Activated naive CD4-positive, alpha-beta T cell treated with anti-CD3 and anti-CD28 coated beads, Interleukin-2, amount 50 U/mL, for 16 hours (primary cell): Measurements from ENCODE around the gene NFRKB.

ENCODE experiments used
- DNase-seq: peaks from one replicate; pipeline ENCODE4 v3.0.0-alpha.2; 2020

Gene NFRKB

GRCh38 chr11:129895126-129896041 lies at the start of gene NFRKB:
Gene NFRKB (minus strand): TSS chr11:129895578. CDS start chr11:129892849, 2,729 bp downstream.
- DNase-seq: peak; percentile 86

- DNase-seq: no peak
Observed at GRCh38 chr11:129944696-129945095, 49.3 kb upstream of the NFRKB start.

DNA sequence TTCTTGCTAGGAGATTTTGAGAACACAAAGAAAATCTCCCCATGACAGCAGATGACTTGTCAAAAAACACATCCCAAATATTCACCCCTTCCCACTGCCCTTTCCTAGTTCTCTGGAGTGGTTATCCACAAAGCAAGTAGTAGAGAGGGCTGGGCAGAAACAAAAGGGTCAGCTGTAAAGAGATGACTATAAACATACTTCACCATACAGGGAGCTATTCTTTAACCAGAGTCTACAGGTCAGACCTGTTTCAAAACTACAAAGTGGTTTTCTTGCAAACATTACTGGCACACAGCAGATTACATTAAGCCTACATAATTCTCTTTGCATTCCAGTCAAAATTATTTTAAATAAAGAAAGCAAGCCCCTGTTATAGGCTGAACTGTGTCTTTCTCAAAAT lies 47.7 kb upstream of the NFRKB start:
- DNase-seq: no peak

GRCh38 chr11:129939510-129939909 lies 44.1 kb upstream of the NFRKB start:
- DNase-seq: no peak

DNA sequence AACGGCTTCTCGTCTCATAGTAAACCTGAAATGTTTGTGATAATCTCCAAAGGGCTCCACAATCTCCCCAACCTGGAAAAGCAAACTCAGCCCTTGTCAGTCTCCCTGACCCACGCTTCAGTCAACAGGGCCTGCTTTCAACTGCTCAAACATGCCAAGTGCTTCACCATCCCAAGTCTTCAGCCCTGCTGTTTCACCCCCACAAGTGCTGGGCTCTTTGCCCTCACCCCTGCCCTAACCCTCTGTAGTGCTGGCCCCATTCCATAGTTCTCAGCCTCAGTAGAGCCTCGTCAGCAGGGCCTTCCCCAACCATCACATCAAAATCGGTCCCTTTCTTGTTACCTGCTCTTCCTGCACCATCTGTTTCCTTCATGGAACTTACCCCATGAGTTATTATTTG lies 43.4 kb upstream of the NFRKB start:
- DNase-seq: no peak

DNA sequence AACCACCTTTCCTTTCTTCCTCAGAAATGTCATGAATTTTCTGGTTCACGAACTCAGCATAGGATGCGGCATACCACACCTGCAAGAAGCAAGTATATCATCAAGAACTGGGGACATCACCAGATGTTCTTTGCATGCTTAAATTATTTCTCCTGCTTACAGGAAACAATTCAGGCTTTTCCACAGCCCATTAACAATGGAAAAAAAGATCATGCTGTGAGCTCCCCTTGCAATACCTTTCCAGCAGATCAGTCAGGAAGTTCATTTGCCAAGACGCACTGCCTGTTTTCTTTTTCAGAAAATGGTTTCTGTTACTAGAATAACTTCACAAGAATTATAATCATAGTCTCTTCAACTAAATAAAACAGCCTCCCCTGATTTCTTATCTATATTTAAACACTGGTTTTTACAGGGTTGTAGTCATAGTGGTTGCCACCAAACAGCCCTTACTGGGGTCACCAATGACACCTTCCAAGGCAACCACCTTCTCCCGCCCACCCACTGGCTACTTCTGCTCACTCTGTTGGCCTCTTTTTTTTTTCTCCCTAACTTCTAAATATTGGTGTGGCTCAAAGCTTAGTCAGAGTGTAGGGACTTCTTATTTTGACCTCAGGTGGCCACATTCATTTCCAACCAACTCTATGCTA lies 42.3 kb upstream of the NFRKB start:
- no peak for DNase-seq

DNA sequence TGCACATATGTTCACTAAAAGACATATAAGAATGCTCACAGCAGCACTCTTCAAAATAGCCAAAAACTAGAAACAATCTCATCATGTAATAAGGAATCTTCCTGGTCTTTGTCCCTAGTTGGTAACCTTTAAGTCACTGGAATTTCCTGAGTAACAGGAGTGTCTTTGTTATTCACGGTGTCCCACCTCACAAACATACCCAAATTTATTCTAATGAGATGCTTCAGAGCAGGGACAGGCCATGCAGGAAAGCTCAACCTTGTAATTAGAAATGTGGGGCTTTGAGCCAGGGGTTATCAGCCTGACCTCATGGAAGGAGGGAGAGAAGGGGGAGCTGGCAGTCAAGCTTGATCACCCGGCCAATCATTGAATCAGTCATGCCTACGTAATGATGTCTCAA lies 40.3 kb upstream of the NFRKB start:
- no peak for DNase-seq

DNA sequence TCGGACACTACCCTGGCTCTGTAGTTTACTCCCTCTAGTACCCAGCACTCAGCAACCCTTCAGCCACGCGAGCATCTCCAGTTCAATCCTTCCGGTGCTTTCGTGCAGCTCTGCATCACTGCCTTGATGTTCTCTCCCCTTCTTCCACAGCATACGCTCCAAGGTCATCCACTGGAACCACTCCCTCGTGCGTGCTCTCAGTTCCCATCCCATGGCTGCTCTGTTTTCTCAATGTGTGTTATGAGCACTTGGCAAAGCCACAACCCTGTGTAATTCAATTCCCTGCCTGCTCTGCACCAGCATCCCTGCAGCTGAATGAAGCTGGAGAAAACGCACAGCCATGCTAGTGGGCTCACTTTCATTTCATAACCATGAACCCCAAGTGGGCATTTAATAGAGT lies 38.5 kb upstream of the NFRKB start:
- DNase-seq: no peak

DNA sequence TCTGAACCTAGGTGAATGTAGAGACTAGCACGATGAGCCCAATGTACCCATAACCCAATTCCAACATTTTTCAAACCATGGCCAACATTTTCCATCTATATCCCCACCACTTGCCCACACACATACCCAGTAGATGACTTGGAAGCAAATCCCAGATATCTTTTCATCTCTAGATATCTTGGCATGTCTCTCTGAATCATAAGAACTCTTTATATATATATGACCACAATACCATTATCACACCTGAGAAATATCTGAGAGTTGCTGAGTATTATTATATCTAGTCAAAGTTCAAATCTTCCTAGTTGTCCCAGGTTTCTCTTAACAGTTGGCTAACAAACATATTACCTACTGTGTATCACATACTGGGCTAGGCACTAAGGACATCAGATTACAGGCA lies 37.9 kb upstream of the NFRKB start:
- DNase-seq: no peak

GRCh38 chr11:129932381-129933067 lies 37.1 kb upstream of the NFRKB start:
- DNase-seq: no peak

GRCh38 chr11:129930743-129931142 lies 35.4 kb upstream of the NFRKB start:
- DNase-seq: no peak

DNA sequence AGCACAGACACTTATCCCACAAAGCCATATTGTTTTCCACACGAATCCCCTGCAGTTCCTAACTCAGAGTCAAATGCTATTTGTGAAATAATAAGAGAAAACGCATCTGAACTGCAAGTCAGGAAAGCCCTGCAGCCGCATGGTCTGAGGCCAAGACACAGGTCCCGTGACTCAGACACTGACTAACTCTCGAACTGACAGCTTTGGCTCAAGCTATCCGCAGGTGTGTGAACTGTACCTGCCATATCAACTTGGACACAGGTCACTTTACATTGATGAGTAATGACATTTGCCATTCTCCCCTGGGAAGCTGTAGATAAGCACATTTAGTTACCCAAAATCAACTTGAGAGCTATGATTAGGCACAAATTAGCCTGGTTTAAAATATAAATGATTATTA lies 34.9 kb upstream of the NFRKB start:
- DNase-seq: no peak

DNA sequence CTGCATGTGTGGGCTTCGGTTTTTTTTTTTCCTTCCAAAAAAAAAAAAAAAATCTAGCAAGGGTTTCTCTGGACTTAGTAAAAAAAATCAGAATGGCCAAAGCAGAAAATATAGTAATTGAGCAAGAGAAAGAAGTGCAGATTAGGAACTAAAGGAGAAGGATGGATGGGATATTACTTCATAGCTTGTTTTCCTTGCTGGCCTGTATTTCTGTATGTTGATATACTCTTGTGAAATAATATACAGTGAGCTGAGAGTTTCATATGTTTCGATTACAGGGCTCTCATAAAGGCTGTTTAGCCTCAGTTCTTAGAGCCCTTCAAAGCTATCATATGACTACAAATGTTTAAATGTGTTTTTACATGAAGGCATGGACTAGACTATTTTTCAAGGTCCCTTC lies 34.3 kb upstream of the NFRKB start:
- DNase-seq: no peak

DNA sequence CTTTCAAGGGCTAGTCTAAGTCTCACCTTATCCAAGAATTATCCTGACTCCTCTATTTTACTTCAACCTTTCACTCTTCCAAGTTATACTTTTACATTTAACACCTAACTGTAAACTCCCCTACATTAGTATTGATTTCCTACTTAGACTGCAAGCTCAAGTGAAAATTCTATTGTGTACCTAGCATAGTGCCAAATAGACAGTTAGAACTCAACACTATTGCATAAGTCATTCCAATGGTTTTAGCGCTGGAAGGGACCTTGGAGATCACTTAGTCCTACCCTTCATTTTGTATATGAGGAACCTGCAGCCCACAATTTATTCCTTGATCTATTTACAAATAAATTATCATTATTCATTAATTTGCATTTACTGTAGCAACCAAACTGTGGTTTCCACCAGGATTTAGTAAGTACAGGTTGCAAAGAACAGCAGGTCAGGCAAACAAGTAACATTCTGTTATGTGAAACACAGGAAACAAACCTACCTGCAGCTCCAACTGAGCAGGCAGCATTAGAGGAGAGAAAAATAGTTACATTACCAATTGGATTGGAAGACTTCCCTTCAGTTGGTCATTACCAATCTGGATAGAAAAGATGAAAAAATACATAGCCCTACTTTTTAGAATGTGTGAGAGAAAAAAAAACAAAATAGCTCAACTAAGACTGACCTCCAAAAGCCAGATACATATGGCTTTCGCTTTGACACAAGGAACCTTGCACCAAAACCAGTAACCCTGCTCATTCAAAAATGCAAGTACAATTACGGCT lies 33.7 kb upstream of the NFRKB start:
- DNase-seq: no peak

GRCh38 chr11:129922674-129923073 lies 27.3 kb upstream of the NFRKB start:
- DNase-seq: no peak

DNA sequence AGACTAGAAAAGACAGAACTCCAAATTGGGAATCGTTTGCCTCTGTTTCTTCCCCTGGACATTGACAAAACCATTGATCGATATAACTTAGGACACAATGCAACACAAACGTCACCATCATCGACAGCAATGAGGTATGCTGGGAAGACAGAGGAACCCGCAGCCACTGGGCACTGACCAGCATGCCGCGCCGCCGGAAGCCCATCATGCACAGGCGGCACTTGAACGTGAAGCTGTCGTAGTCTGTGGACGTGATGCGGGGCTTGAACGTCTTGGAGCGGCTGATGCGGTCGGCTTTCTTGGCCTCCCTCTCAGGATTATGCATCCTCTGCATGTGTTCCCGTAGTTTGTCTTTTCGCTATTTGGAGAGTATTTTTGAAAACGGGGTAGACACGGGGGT lies 23.0 kb upstream of the NFRKB start:
- DNase-seq: no peak

DNA sequence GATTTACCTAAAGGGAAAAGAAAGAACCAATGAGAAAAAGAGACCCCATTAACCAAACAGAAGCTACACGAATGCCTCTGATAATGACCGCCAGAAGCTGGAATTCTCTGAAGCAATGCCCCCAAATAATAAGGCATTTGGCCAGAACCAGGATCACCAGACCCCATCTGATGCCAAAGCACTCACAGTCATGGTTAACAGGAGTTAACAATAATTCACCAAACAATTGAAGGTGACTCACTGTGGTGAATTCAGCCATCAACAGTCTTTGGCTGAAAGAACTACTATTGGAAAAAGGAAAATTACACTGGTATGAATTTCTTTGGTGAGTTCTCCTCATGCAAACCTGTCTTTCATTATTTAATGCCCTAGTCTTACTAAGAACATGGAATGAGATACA lies 21.9 kb upstream of the NFRKB start:
- DNase-seq: no peak

GRCh38 chr11:129911298-129911697 lies 15.9 kb upstream of the NFRKB start:
- no peak for DNase-seq

DNA sequence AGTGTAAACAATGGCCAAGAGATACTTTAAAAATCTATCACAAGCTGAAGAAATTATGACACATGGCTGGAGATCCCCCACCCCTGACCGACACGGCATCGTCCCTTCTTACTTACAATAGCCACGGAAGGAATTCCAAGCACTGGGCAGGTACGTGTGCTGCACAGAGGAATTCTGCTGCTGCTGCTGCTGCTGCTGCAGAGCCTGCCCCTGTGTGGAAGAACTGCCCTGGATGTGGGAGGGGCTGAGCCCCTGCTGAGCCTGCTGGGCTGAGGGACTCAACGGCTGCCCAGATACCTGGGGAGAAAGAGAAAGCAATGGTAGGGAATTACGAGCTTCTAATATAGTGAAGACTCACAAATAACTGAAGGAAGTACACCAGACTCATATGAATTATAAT lies 15.0 kb upstream of the NFRKB start:
- DNase-seq: no peak

- no peak for DNase-seq
Observed at GRCh38 chr11:129905402-129905801, 10.0 kb upstream of the NFRKB start.

- DNase-seq: no peak
Observed at GRCh38 chr11:129896062-129896461, 684 bp upstream of the NFRKB start.

DNA sequence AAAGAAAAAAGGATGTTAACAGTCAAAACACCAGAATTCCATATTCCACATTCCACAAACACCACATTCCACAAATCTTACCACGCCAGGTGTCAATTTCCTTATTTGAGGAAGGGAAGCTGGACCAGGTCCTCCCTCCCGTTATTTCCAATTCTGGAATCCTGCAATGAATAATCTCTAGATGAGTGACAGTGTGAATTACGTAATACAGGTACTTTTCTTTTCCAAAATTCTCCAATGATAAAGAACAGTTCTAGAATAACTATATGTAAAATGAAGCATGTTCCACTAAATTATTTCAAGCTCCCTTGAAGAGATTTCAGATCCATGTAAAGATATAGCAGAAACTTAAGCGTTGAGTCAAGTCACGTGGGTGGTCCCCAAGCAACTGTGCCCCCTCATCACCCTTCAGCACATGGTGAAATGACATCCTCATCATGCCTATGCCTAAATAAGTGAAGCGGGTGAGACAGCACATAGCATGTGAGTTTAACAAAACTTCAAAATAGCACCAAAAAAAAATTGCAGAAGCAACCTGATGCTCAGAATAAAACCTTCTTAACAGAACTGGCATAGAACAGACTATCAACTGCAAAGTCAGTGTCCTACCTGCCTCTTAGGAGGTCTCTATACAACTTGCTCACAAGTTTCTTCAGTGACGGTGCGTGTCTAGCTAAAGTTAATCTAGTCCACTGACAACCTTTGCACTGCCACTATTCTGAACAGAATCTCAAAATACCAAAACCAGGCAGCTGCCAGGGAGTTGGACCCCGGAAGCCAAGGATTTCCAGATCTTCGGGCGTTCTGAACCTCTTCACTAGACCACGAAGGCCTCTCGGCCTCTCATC lies 876 bp downstream of the NFRKB start:
- no peak for DNase-seq
